DMS53 (cell line): ENCODE results near the gene JAKMIP3.

Source experiments
- DNase-seq: peaks from one replicate; lab custom pipeline; 2025; lab: John Stamatoyannopoulos, UW

The JAKMIP3 gene

GRCh38 chr10:132111871-132112341 lies 46.2 kb downstream of the JAKMIP3 start:
- DNase-seq, result no peak

GRCh38 chr10:132112611-132113010 lies 46.9 kb downstream of the JAKMIP3 start:
- DNase-seq, result no peak

- DNase-seq, result no peak
These were observed 47.5 kb downstream of the JAKMIP3 start for GRCh38 chr10:132113206-132113605.

GRCh38 chr10:132113766-132114365 lies 48.1 kb downstream of the JAKMIP3 start:
- no peak for DNase-seq

- no peak for DNase-seq
These were observed 49.3 kb downstream of the JAKMIP3 start for GRCh38 chr10:132114953-132115520.
